ENCODE data around the gene COL5A3.

COL5A3 gene

DNA sequence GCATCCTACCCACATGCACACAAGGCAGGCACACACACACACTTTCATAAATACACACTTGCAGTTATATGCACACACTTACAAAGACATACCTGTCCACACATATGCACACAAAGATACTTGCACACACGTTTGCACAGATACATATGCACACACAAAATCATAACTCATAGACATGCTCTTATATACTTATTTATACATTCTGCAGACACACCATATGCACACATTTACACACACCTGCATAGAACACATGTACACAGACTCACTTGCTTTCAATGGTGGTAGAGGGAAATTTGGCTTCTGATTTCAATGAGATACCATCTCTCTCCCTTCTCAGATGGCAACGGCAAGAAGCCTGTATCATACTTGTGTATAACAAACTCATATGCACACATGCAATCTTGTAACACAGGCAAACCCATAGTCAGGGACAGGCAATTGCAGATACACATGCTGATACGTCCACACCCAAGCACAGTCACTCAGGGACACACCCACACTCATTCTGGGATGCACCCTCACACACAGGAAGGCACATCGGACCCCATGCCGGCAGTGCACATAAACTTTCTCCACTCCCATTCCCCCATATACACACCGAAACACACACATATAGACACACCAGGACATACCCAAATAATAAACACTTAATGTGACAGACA, 98.6 kb downstream of the COL5A3 start:
- TF ChIP-seq, protein P1, sequence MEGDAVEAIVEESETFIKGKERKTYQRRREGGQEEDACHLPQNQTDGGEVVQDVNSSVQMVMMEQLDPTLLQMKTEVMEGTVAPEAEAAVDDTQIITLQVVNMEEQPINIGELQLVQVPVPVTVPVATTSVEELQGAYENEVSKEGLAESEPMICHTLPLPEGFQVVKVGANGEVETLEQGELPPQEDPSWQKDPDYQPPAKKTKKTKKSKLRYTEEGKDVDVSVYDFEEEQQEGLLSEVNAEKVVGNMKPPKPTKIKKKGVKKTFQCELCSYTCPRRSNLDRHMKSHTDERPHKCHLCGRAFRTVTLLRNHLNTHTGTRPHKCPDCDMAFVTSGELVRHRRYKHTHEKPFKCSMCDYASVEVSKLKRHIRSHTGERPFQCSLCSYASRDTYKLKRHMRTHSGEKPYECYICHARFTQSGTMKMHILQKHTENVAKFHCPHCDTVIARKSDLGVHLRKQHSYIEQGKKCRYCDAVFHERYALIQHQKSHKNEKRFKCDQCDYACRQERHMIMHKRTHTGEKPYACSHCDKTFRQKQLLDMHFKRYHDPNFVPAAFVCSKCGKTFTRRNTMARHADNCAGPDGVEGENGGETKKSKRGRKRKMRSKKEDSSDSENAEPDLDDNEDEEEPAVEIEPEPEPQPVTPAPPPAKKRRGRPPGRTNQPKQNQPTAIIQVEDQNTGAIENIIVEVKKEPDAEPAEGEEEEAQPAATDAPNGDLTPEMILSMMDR (IDR thresholded peaks at IDR 0.05; ENCODE audit: insufficient read depth, low read length, poor library complexity, severe bottlenecking) = no peak
- TF ChIP-seq EZH2phosphoT487 (conservative IDR thresholded peaks at IDR 0.05; ENCODE audit: low read length) = no peak
- H3K27ac ChIP-seq (ENCODE audit: low read depth, low read length) = no peak overlapping the region
- no peak overlapping the region for H3K4me3 ChIP-seq (ENCODE audit: insufficient read depth, low read length, poor library complexity, severe bottlenecking)
- H2AFZ ChIP-seq (ENCODE audit: low read depth, low read length, severe bottlenecking) = no peak overlapping the region
- H3F3A ChIP-seq (ENCODE audit: insufficient read depth) = no peaks in the 10 kb centered on the region
- no peaks in the 10 kb centered on the region for H4K20me1 ChIP-seq (ENCODE audit: low read depth, low read length)
- H3K27me3 ChIP-seq (ENCODE audit: low read length) = no peaks in the 10 kb centered on the region
- H3K36me3 ChIP-seq (ENCODE audit: low read length) = no peaks in the 10 kb centered on the region
- H3K9me3 ChIP-seq (ENCODE audit: insufficient read depth, low read length) = no peaks in the 10 kb centered on the region
- no peaks in the 10 kb centered on the region for H3K79me2 ChIP-seq (ENCODE audit: insufficient read depth, low read length)
- H3K9ac ChIP-seq (ENCODE audit: low read length) = no peak overlapping the region
- H3K9me2 ChIP-seq (replicated peaks; ENCODE audit: insufficient read depth, low read length) = no peaks in the 10 kb centered on the region
- H3K4me2 ChIP-seq (ENCODE audit: low read depth, low read length, poor library complexity, severe bottlenecking) = no peak overlapping the region

DNA sequence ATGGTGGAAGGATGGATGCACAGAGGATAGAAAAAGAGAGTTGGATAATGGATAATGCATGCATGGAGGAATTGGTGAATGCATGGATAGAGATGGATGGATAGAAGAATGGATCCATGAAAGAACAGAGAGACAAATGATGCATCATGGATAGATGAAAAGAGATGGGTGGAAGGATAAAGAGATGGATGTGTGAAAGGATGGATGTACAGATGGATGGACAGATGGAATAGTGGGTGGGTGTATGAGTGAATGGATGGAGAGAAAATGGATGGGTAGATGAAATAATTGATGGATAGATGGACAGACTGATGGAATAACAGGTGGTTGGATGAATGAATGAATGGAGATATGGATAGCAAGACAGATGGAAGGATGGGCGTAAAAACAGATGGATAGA, 99.7 kb downstream of the COL5A3 start:
- H3K27me3 ChIP-seq (ENCODE audit: low read length) = no peaks in the 10 kb centered on the region

More for the DNA sequence above, 99.7 kb downstream of the COL5A3 start:
- Histone ChIP-seq H3K9me2 (replicated peaks; ENCODE audit: insufficient read depth, low read length) (no peaks in the 10 kb centered on the region), H3K27ac (ENCODE audit: low read depth, low read length) (no peak overlapping the region), H3K4me3 (ENCODE audit: insufficient read depth, low read length, poor library complexity, severe bottlenecking) (no peak overlapping the region), H3K9me3 (ENCODE audit: insufficient read depth, low read length) (no peaks in the 10 kb centered on the region), H4K20me1 (ENCODE audit: low read depth, low read length) (no peaks in the 10 kb centered on the region), H3K9ac (ENCODE audit: low read length) (no peak overlapping the region), H3F3A (ENCODE audit: insufficient read depth) (no peaks in the 10 kb centered on the region), H3K36me3 (ENCODE audit: low read length) (no peaks in the 10 kb centered on the region), H3K4me2 (ENCODE audit: low read depth, low read length, poor library complexity, severe bottlenecking) (no peak overlapping the region), H2AFZ (ENCODE audit: low read depth, low read length, severe bottlenecking) (no peak overlapping the region), H3K79me2 (ENCODE audit: insufficient read depth, low read length) (no peaks in the 10 kb centered on the region)
- TF ChIP-seq, protein P1 (IDR thresholded peaks at IDR 0.05; ENCODE audit: insufficient read depth, low read length, poor library complexity, severe bottlenecking) = no peak
- no peak for TF ChIP-seq EZH2phosphoT487 (conservative IDR thresholded peaks at IDR 0.05; ENCODE audit: low read length)

All from SU-DHL-6 (cell line).